Caco-2 (cell line): ENCODE results near the gene SNX33. TPM values are rescaled to one million over a fixed set of nuclear protein-coding genes. Genes with fewer than 3 reads are reported as not detected.

Experiments used
- BruUV-seq: library from RNA; stranded (reverse); fragments of 400-500 nt; replicated peaks from 2 replicates; lab custom pipeline; 2021; lab: Mats Ljungman, UMichigan
- CTCF ChIA-PET: fragments of 300-600 bp; sonication (Branson Sonifier 250); formaldehyde crosslinking; loops from one replicate; lab custom pipeline; 2022; ENCODE audit warnings: antibody characterized with exemption; lab: Charles Lee
- POLR2A ChIA-PET: fragments of 300-600 bp; sonication (Branson Sonifier 250); formaldehyde crosslinking; loops from one replicate; lab custom pipeline; 2022; ENCODE audit warnings: antibody characterized with exemption; lab: Charles Lee
- DNase-seq, 2 experiments: peaks; one replicate each; pipeline versions ENCODE4 v3.0.0 to v3.0.0-alpha.2; 2020 to 2022
- H3K27me3 ChIP-seq: replicated peaks from 2 replicates; pipeline ENCODE4 v1.6.0; 2011; ENCODE audit warnings: low read length; ENCODE audit not compliant: control insufficient read depth, insufficient read depth
- H3K36me3 ChIP-seq: 2 replicates; pipeline ENCODE4 v1.5.1; 2011; ENCODE audit warnings: low read length; ENCODE audit not compliant: control insufficient read depth, insufficient read depth
- H3K4me1 ChIP-seq: fragments of 250-450 bp; sonication (Bioruptor Pico); 2 replicates; pipeline ENCODE4 v1.5.1; 2020; ENCODE audit warnings: mild to moderate bottlenecking
- H3K4me3 ChIP-seq: 2 replicates; pipeline ENCODE4 v1.5.1; 2011; ENCODE audit warnings: low read depth, mild to moderate bottlenecking, control low read depth, low read length
- H3K9me3 ChIP-seq: fragments of 250-450 bp; sonication (Bioruptor Pico); 2 replicates; pipeline ENCODE4 v1.5.1; 2020; ENCODE audit warnings: mild to moderate bottlenecking, moderate library complexity
- H3K27ac Mint-ChIP-seq: one replicate; pipeline ENCODE4 v1.8.0; 2022; ENCODE audit warnings: mixed read lengths; ENCODE audit not compliant: unreplicated experiment
- H3K27me3 Mint-ChIP-seq: one replicate; pipeline ENCODE4 v1.8.0; 2022; ENCODE audit warnings: mixed read lengths; ENCODE audit not compliant: insufficient read depth, unreplicated experiment
- H3K36me3 Mint-ChIP-seq: one replicate; pipeline ENCODE4 v1.8.0; 2022; ENCODE audit warnings: mild to moderate bottlenecking, mixed read lengths; ENCODE audit not compliant: insufficient read depth, unreplicated experiment
- H3K4me1 Mint-ChIP-seq: one replicate; pipeline ENCODE4 v1.8.0; 2022; ENCODE audit warnings: low read depth, mixed read lengths; ENCODE audit not compliant: unreplicated experiment
- H3K4me3 Mint-ChIP-seq: one replicate; pipeline ENCODE4 v1.8.0; 2022; ENCODE audit warnings: mild to moderate bottlenecking, moderate library complexity, mixed read lengths; ENCODE audit not compliant: unreplicated experiment
- H3K9me3 Mint-ChIP-seq: one replicate; pipeline ENCODE4 v1.8.0; 2022; ENCODE audit warnings: mixed read lengths; ENCODE audit not compliant: unreplicated experiment
- intact Hi-C: fragments of 100-400 bp; cut with micrococcal nuclease; formaldehyde crosslinking; loops from one replicate; pipeline ENCODE4 v1.10.0; 2022; ENCODE audit not compliant: unreplicated experiment
- total RNA-seq: library from RNA; stranded (reverse); gene quantifications from 2 replicates; pipeline ENCODE4 v1.2.3, GENCODE V29; 2022
- TF ChIP-seq, protein P1 (sequence below), 2 experiments: fragments of 200-600 bp in 1 of 2; IDR thresholded peaks; 1 replicate in 1 of 2; 2 replicates in 1 of 2; pipeline versions ENCODE4 v1.5.1 to v1.8.0; 2011 to 2022; ENCODE audit warnings: antibody characterized with exemption in 1 of 2, control low read depth in 1 of 2, inconsistent platforms in 1 of 2, low read depth in 1 of 2, low read length in 1 of 2, mild to moderate bottlenecking in 1 of 2, moderate library complexity in 1 of 2; ENCODE audit not compliant: insufficient read depth in 1 of 2, severe bottlenecking in 1 of 2, unreplicated experiment in 1 of 2

The SNX33 gene
- total RNA-seq, 1 experiment from 2014 or later = 19.4 TPM

DNA sequence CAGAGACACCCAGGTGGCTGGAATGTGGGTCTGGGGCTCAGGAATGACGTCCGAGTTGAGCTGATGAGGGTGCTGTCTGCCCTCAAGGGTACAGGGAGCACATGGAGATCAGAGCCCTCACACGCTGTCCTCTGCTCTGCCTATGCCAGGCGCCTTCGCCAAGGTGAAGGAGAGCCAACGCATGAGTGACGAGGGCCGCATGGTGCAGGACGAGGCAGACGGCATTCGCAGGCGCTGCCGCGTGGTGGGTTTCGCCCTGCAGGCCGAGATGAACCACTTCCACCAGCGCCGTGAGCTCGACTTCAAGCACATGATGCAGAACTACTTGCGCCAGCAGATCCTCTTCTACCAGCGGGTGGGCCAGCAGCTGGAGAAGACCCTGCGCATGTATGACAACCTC lies 9.1 kb downstream of the SNX33 start:
- no peak overlapping the region for H3K4me3 Mint-ChIP-seq
- no peaks in the 10 kb centered on the region for H3K9me3 ChIP-seq
- H3K27me3 Mint-ChIP-seq = no peaks in the 10 kb centered on the region
- H3K27me3 ChIP-seq = no peaks in the 10 kb centered on the region
- ChIA-PET CTCF (no interaction called here), POLR2A (interaction anchor here (0.6 kb wide), 1 partner anchor 10 kb away, joined by 3 read pairs; no protein-coding TSS in a partner anchor)
- H3K9me3 Mint-ChIP-seq = no peaks in the 10 kb centered on the region
- TF ChIP-seq, protein P1, sequence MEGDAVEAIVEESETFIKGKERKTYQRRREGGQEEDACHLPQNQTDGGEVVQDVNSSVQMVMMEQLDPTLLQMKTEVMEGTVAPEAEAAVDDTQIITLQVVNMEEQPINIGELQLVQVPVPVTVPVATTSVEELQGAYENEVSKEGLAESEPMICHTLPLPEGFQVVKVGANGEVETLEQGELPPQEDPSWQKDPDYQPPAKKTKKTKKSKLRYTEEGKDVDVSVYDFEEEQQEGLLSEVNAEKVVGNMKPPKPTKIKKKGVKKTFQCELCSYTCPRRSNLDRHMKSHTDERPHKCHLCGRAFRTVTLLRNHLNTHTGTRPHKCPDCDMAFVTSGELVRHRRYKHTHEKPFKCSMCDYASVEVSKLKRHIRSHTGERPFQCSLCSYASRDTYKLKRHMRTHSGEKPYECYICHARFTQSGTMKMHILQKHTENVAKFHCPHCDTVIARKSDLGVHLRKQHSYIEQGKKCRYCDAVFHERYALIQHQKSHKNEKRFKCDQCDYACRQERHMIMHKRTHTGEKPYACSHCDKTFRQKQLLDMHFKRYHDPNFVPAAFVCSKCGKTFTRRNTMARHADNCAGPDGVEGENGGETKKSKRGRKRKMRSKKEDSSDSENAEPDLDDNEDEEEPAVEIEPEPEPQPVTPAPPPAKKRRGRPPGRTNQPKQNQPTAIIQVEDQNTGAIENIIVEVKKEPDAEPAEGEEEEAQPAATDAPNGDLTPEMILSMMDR (IDR thresholded peaks at IDR 0.05; ENCODE audit: insufficient read depth in 1 of 2, low read depth in 1 of 2, low read length in 1 of 2, severe bottlenecking in 1 of 2, unreplicated experiment in 1 of 2) = no peak
- H3K27ac Mint-ChIP-seq = no peak overlapping the region
- no peak overlapping the region for H3K4me3 ChIP-seq
- peaks cover 32% of the 10 kb centered on the region for H3K4me1 ChIP-seq
- peaks cover 9% of the 10 kb centered on the region for H3K36me3 Mint-ChIP-seq
- intact Hi-C loops = no loop called here
- H3K4me1 Mint-ChIP-seq = peaks cover 48% of the 10 kb centered on the region
- peaks cover 3% of the 10 kb centered on the region for H3K36me3 ChIP-seq
- no peak for DNase-seq
- BruUV-seq = no TSS peak

DNA sequence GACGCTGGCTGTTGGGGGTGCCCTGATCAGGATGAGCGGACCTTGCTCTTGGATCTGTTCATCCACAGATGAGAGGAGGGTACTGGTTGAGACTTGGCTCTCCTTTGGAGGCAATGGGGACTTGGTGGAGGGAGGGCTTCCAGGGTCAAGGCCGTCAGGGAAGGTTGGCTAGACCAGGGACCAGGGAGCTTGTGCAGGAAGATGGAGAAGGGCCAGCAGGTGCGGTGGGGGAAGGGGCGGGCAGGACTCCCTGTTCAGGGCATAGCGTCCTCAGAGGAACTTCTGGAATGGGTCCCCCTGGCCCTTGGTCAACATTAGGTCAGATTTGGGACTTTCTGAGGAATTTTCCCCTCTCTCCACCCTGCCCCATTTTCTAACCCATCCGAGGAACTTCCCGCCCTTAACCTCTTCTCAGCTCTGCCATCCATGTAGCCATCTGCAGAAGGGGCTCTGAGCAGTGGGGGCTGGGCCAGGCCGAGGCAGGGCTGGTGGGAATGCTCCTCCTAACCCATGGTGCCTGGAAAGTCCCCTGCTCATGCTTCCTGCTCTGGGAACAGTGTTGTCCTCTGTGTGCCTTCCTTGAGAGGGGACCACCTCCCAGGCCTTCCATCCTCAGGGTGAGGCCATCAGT lies 11.5 kb downstream of the SNX33 start:
- ChIA-PET CTCF (no interaction called here), POLR2A (no interaction called here)
- peaks cover 7% of the 10 kb centered on the region for H3K36me3 Mint-ChIP-seq
- H3K27ac Mint-ChIP-seq = no peak overlapping the region
- TF ChIP-seq, protein P1 (IDR thresholded peaks at IDR 0.05; ENCODE audit: insufficient read depth in 1 of 2, low read depth in 1 of 2, low read length in 1 of 2, severe bottlenecking in 1 of 2, unreplicated experiment in 1 of 2) = no peak
- no peaks in the 10 kb centered on the region for H3K9me3 ChIP-seq
- H3K4me1 Mint-ChIP-seq = peaks cover 44% of the 10 kb centered on the region
- no peaks in the 10 kb centered on the region for H3K27me3 Mint-ChIP-seq
- H3K4me3 ChIP-seq = no peak overlapping the region
- DNase-seq = no peak
- H3K9me3 Mint-ChIP-seq = no peaks in the 10 kb centered on the region
- H3K36me3 ChIP-seq = peaks cover 3% of the 10 kb centered on the region
- no peak overlapping the region for H3K4me3 Mint-ChIP-seq
- BruUV-seq = no TSS peak
- intact Hi-C loops = no loop called here
- no peaks in the 10 kb centered on the region for H3K27me3 ChIP-seq
- peaks cover 46% of the 10 kb centered on the region for H3K4me1 ChIP-seq

DNA sequence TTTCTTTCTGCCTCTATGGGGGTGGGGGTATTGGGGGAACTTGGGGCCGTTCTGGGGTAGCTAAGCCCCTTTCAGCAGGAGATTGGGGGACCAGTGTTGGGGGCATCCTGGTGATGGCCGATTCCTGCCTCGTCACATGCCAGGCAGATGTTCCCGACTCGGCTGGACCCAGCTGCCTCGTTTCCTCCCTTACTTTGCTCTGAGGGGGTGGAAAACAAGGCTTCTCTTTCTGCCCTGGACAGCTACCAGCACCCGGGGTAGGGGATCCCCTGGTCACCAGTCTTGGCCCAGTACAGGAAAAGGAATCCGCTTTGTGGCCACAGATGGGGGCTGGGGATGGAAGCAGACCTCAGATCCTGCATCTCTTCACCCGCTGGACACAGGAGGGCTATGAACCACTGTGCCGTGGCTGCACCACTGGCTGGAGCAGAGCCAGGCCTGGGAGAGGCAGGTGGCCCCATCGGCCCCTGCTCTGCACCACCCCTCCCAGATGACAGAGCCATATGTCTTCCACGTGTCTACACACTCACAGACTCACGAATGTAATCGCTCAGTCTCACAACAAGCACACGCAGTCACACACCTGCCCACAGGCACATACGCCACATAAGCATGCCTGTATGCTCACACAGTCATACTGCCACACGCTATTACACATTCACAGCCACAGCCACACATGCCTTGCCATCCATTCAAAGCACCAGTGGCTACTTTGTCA lies 12.4 kb downstream of the SNX33 start:
- POLR2A ChIA-PET = no interaction called here
- no peaks in the 10 kb centered on the region for H3K27me3 ChIP-seq
- intact Hi-C loops = no loop called here
- Mint-ChIP-seq H3K27ac (no peak overlapping the region), H3K36me3 (peaks cover 15% of the 10 kb centered on the region), H3K9me3 (no peaks in the 10 kb centered on the region), H3K4me1 (peaks cover 52% of the 10 kb centered on the region), H3K27me3 (no peaks in the 10 kb centered on the region), H3K4me3 (no peak overlapping the region)
- TF ChIP-seq, protein P1 (IDR thresholded peaks at IDR 0.05; ENCODE audit: insufficient read depth in 1 of 2, low read depth in 1 of 2, low read length in 1 of 2, severe bottlenecking in 1 of 2, unreplicated experiment in 1 of 2) = no peak
- no peak overlapping the region for H3K4me3 ChIP-seq
- BruUV-seq = no TSS peak
- DNase-seq = no peak
- H3K36me3 ChIP-seq = peaks cover 3% of the 10 kb centered on the region
- peaks cover 54% of the 10 kb centered on the region for H3K4me1 ChIP-seq
- CTCF ChIA-PET = interaction anchor here (0.6 to 1.6 kb wide), 2 partner anchors 13 to 67 kb away, joined by 3 to 17 read pairs; partner anchors contain the start of gene SNX33
- no peaks in the 10 kb centered on the region for H3K9me3 ChIP-seq
